ENCODE data around the gene MNAT1. TPM values are rescaled to one million over a fixed set of nuclear protein-coding genes. Genes with fewer than 3 reads are reported as not detected.

Gene MNAT1
- total and polyA plus RNA-seq, 9 of the 15 experiments (the other 6 are each of a cell fraction or from before 2014, with no cell fraction given): 37.8 to 83.3 (median 60.4) TPM

DNA sequence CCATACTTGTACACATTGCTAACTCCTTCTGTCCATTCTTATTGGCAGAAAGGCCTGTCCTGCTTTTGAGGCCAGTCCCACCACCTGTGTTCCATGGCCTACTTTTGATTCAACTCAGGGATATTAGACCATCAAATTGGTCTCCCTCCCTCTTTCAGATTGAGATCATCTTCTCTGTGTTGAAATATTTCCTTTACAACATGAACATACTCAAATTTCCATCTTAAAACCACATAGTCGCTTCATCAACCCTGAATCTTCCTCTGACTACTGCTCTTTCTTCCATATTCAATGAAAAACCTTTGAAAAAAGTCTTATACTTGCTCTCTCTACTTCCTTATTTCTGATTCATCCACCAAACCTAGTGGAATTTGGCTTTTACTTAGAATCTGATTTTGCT is 211.4 kb downstream of the MNAT1 start:
- Histone ChIP-seq H3K4me2 (ENCODE audit: insufficient read depth, low read length) (no peak overlapping the region), H3K9me3 (replicated peaks; ENCODE audit: control insufficient read depth, insufficient read depth, low read depth, low read length) (no peaks in the 10 kb centered on the region), H3K27me3 (ENCODE audit: control insufficient read depth in 2 of 2, insufficient read depth in 2 of 2, low read length in 2 of 2) (no peaks in the 10 kb centered on the region), H3K9me1 (ENCODE audit: control insufficient read depth, insufficient read depth, low read length) (no peaks in the 10 kb centered on the region), H3K4me1 (replicated peaks in 1 of 2; ENCODE audit: control insufficient read depth in 2 of 2, insufficient read depth in 2 of 2, low read length in 2 of 2) (no peaks in the 10 kb centered on the region), H3K9ac (ENCODE audit: insufficient read depth in 1 of 2, low read depth in 2 of 2, low read length in 2 of 2) (no peak overlapping the region), H3K79me2 (ENCODE audit: control insufficient read depth, insufficient read depth, low read length) (no peaks in the 10 kb centered on the region), H3K36me3 (ENCODE audit: control insufficient read depth, insufficient read depth, low read length) (0 out of 3 replicates have a peak, but pooled peaks cover 3% of the 10 kb centered on the region), H2AFZ (ENCODE audit: low read depth, low read length) (no peak overlapping the region), H4K20me1 (replicated peaks; ENCODE audit: control insufficient read depth, insufficient read depth, low read length) (no peaks in the 10 kb centered on the region), H3K27ac (ENCODE audit: extremely low read depth, low read depth, low read length) (no peak overlapping the region), H3K4me3 (no peak overlapping the region)
- CTCF ChIA-PET (ENCODE audit: low intra/inter-chr PET ratio): no interaction called here
- POLR2A ChIA-PET: no interaction called here
- TF ChIP-seq TCFL5 (CRISPR knock-in tag; conservative IDR thresholded peaks at IDR 0.05): no peak
- no peak for TF ChIP-seq ZNF12 (CRISPR knock-in tag; IDR thresholded peaks at IDR 0.05)
- TF ChIP-seq GATA2 (CRISPR knock-in tag; IDR thresholded peaks at IDR 0.05): no peak
- TF ChIP-seq, protein P1, sequence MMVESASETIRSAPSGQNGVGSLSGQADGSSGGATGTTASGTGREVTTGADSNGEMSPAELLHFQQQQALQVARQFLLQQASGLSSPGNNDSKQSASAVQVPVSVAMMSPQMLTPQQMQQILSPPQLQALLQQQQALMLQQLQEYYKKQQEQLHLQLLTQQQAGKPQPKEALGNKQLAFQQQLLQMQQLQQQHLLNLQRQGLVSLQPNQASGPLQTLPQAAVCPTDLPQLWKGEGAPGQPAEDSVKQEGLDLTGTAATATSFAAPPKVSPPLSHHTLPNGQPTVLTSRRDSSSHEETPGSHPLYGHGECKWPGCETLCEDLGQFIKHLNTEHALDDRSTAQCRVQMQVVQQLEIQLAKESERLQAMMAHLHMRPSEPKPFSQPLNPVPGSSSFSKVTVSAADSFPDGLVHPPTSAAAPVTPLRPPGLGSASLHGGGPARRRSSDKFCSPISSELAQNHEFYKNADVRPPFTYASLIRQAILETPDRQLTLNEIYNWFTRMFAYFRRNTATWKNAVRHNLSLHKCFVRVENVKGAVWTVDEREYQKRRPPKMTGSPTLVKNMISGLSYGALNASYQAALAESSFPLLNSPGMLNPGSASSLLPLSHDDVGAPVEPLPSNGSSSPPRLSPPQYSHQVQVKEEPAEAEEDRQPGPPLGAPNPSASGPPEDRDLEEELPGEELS (CRISPR knock-in tag; IDR thresholded peaks at IDR 0.05; ENCODE audit: borderline replicate concordance): no peak
- TF ChIP-seq RBFOX2 (IDR thresholded peaks at IDR 0.05; ENCODE audit: low read depth, low read length): no peak
- no peak for TF ChIP-seq TEAD2 (tag; IDR thresholded peaks at IDR 0.05)
- no peak for TF ChIP-seq ZNF507 (tag; conservative IDR thresholded peaks at IDR 0.05)
- TF ChIP-seq STAT5B (CRISPR knock-in tag; IDR thresholded peaks at IDR 0.05): no peak
- TF ChIP-seq HSF4 (CRISPR knock-in tag; IDR thresholded peaks at IDR 0.05; ENCODE audit: borderline replicate concordance): no peak
- no peak for TF ChIP-seq NFIC (IDR thresholded peaks at IDR 0.05)
- 30% methylated on average over 1 of the region's 1 CpG for WGBS (ENCODE audit: insufficient coverage, low coverage, missing lambda C conversion rate)
- no peak for ATAC-seq
- BruUV-seq (replicated peaks): no TSS peak
- in situ Hi-C loops (cut with MboI): no loop called here
- no peak for FAIRE-seq
- intact Hi-C loops (cut with micrococcal nuclease): no loop called here
- DNase-seq (ENCODE audit: extremely low read depth in 1 of 4, low spot score in 3 of 4): no peak

Data from K562 (cell line).